GM18520 (cell line): ENCODE measurements around the gene UBE2J2.

Experiments used
- ATAC-seq: cut with Tn5 transposase; IDR thresholded peaks from one replicate; pipeline ENCODE4 v1.9.1; 2021; ENCODE audit not compliant: unreplicated experiment

The UBE2J2 gene

DNA sequence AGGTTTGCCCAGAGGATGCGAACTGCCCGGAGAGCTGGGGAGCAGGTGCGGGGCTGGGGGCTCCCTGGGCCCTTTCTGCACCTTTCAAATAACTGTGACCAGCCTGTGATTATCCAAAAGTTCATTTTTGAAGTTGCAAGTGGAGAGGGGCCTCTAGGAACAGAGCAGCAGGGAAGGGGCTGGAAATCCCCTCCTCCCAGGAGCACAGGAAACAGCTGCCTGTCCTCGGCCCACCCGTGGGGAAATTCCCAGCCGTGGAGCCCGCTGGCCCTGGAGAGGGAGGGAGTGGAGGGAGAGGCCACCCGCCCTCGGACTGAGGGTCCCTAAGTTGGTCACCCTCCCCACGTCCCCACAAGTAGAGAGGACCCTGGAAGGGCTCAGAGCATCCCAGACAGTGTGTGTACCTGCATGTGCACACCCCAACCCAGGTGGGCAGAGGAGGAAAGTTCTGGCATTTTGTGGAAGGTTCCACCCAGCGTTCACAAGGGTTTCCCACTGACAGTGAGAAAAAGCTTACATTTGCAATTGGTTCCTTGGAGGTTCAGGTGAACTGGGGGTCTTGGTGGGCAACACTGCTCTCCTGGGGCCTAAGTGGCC is 58.5 kb downstream of the UBE2J2 start:
- ATAC-seq, result no peak

DNA sequence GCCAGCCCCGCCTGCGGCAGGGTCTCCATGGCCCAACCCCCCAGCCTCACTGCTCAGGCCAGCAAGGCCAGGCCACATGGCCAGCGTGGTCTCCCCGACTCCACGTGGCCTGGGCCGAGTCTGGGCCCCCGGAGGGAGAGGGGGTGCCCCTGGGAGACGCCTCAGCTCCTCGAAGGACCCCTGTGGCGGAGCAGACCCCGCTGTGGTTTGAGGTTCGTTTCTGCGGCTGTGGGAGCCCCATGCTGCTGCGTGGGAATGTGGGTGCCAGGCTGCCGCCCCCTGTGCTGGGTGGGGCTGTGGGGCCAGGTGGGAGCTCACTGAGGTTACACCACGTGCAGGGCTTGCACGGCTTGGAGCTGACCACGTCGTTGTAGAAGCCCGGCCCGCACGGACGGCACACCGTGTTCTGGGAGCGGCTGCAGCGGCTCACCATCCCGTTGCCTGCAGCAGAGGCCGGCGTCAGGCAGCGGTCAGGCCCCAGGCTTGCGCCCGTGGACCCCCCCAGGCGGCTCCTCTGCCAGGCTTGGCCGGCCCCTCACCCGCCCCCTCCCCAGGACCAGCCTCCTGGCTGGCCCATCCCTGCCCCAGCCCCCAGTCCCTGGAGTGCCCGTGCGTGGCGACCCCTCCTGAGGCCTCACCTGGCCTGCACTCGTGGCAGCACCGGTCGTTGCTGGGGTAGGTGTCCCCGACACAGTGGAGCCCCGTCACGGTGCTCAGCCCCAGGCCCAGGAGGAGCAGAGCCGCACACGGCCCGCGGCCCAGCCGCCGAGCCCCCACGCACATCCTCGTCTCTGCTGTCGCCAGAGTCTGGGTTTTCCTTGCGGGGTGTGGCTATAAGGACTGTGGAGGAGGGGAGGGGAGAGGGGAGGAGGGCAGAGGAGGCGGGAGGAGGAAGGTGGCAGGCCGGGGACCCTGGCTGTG is 60.0 kb downstream of the UBE2J2 start, which contains the start of gene TNFRSF4:
Gene TNFRSF4 (minus strand): TSS at position 809 of the 921 bp plus-strand sequence. CDS start 26 bp downstream, at position 783.
- ATAC-seq, result no peak

DNA sequence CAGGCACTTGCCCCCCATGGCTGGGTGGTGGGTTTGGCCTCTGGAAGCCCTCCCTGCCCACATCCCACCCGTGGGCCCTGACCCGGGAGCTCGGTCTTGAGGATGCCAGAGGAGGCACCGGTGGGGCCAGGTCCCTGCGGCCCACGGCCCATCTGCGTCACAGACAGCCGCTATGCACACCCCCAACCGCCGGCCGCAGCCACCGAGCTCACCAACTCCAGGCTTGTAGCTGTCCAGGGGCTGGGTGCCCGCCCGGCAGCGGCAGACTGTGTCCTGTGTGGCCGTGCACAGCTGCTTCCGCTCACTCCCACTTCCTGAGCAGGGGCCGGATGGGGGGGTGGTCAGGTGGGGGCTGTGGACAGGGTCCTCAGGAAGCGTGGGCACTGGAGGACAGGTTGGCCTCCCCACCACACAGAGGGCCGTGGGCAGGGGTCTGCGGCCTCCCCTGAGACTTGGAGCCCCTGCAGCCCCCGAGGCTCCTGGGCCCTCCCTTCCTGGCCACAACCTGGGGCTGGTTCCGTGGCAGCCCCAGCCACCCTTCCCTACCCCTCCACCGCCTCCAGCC is 60.8 kb downstream of the UBE2J2 start:
- no peak for ATAC-seq

DNA sequence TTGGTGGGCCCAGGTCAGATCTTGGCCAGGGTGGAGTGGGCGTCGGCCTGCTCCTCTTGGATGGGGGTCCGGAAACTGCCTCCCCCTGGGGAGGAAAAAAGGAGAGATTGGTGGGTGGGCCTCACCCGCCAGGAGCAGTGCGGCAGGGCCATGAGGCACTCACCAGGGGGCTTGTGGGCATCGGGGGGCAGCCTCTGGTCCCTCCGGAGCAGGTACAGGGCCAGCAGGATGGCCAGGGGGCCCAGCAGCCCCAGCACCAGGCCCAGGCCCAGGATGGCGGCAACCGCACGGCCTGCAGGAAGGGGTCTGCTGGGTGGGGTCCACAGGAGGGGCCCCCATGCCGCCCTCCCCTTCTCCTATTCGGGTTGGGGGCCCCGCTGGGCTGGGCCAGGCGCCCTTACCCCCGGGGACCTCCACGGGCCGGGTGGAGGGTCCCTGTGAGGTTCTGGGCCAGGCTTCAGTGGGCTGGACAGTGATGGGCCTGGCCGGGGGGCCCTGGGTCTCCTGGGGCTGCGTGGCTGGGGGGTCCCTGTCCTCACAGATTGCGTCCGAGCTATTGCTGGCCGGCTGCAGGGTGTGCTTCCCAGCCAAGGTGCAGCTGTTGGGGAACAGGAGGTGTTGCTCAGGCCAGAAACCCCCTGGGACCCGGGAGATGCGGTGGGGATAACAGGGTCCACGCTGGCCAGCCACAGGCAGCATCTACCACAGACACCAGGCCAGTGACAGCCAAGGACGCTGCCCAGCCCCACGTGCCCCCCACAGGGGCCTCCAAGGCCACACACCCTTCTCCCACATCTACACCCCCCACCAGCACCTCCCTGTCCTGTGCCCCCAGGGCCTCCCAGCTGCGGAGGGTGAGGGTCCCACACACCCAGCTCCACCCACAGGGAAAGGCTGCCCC is 61.9 kb downstream of the UBE2J2 start:
- ATAC-seq, result no peak

GRCh38 chr1:1210726-1211540 is 62.7 kb downstream of the UBE2J2 start:
- no peak for ATAC-seq

DNA sequence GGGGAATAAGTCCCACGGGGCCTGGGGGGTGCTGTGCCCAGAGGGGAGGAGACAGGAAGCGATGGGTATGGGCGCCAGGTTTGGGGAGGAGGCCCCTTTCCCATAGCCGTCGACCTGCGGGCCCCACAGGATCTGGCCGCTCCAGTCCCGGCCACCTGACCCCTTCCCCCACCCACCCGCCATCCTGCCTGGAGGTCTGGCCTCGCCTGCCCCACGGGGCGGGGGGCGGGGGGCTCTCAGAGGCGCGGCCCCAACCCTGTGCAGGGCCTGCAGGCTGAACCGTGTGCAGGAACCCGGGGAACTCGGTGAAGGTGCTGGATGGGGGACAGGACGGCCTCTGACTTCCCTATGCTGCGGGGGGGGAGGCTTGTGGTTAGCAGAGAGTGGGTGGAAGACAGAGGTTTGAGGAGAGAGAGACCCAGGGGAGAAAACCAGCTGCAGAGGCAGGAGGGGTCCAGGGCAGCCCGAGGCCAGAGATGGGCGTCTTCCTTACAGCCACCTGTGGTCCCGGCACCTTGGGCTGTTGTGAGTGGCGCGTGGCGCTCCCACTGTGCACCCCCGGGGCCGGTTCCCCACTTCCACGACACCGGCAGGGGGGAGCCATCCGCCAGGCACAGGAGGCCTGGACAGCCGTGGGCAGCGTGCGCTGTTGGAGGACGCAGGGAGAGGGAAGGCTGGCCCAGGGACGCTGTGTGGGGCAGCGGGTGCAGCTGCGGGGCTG is 64.8 kb downstream of the UBE2J2 start:
- ATAC-seq, result no peak

GRCh38 chr1:1207571-1207892 is 66.1 kb downstream of the UBE2J2 start:
- ATAC-seq, result no peak

- ATAC-seq, result no peak
Observed at GRCh38 chr1:1206966-1207531, 66.6 kb downstream of the UBE2J2 start.

DNA sequence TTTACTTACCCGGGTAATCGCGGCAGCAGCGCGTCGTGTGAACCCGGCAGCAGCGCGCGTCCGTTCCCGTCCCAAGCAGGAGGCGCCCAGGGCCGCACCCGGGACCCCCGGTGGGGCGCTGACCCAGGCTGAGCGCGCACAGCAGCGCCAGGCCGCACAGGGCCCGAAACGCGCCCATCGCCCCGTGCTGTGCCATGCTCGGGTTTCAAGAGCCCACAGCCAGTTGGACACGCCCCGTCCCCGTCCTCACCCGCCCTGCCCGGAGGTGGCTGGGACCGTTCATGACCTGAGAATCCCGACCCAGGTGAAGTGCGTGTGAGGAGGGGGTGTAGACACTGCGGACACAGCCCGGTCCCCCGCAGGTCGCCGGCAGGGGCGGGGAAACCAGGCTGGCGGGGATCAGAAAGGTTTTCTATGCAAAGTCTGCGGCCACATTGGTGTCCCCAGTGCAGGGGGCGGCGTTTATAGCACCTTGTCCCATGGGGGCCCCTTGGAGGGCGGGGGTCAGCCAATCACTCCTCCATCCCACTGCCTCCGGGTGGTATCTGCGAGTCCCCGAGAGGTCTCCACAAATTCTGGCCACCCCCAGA is 67.2 kb downstream of the UBE2J2 start, which contains the start of gene TNFRSF18:
Gene TNFRSF18 (minus strand): TSS at position 217 of the 590 bp plus-strand sequence. CDS start 21 bp downstream, at position 196.
- no peak for ATAC-seq

DNA sequence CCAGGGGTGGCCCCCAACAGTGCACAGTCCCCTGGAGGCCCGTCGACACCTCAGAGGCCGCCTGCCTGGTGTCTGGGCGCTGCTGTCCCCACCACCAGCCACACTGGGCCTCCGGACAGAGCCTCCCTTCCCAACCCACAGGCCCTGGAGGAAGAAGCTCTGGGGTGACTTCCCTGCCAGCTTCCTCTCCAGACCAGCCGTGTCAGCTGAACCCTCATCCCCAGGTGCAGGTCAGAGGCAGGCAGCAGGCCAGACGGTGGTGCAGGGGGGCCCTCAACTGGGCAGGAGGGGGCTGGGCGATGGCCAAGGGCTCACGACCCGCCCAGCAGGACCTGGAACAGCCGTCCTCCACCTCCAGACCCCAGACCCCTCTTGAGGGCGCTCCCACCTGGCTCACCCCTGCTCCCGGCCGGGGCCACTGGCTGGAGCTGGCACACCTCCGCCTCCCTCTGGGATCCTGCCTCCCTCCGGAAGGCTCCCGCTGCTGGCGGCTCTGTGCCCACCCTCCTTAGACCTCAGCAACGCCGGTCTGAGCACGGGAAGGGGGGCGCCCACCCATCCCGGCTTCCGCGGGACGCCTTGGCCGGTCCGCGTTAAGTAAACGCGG is 67.8 kb downstream of the UBE2J2 start:
- ATAC-seq, result no peak

GRCh38 chr1:1204998-1205768 is 68.5 kb downstream of the UBE2J2 start:
- no peak for ATAC-seq

GRCh38 chr1:1204425-1204920 is 69.2 kb downstream of the UBE2J2 start:
- ATAC-seq, result no peak
